Upper lobe of right lung (tissue), 1 donor: ENCODE data around the gene SUSD3. TPM values are rescaled to one million over a fixed set of nuclear protein-coding genes. Genes with fewer than 3 reads are reported as not detected.

Source experiments
- ATAC-seq: fragments of 200-7000 bp; cut with Tn5 transposase; one replicate; pipeline ENCODE4 v1.9.1; 2020; ENCODE audit warnings: mild to moderate bottlenecking, moderate library complexity
- DNase-seq: peaks from one replicate; pipeline ENCODE4 v3.0.0-alpha.2; 2020
- H3K27ac ChIP-seq: fragments of 200-600 bp; one replicate; pipeline ENCODE4 v1.8.0; 2022
- H3K27me3 ChIP-seq: fragments of 200-600 bp; one replicate; pipeline ENCODE4 v1.8.0; 2022; ENCODE audit warnings: mild to moderate bottlenecking
- H3K36me3 ChIP-seq: fragments of 200-600 bp; one replicate; pipeline ENCODE4 v1.8.0; 2022
- H3K4me1 ChIP-seq: fragments of 200-600 bp; one replicate; pipeline ENCODE4 v1.8.0; 2022
- H3K4me3 ChIP-seq: fragments of 200-600 bp; one replicate; pipeline ENCODE4 v1.8.0; 2022; ENCODE audit warnings: mild to moderate bottlenecking
- H3K9me3 ChIP-seq: fragments of 200-600 bp; one replicate; pipeline ENCODE4 v1.8.0; 2022
- intact Hi-C: fragments of 100-400 bp; cut with DNase I; formaldehyde crosslinking; loops from one replicate; pipeline ENCODE4 v1.11.0; 2022
- total RNA-seq: library from RNA; stranded (reverse); fragmentation: NEBNext Ultra II Directional; extraction: Animal tissue kit (Norgen Biotek cat#: 25700); gene quantifications from one replicate; pipeline ENCODE4 v1.2.1, GENCODE V29; 2021
- TF ChIP-seq, protein P1 (sequence below): fragments of 200-600 bp; IDR thresholded peaks from one replicate; pipeline ENCODE4 v1.8.0; 2022; ENCODE audit warnings: antibody characterized with exemption
- donor health status: DM: no; HTN: yes; CAD: no; lungs with severe emphysema.

Gene SUSD3
- total RNA-seq, 1 donor from 2014 or later, result 4.8 TPM

DNA sequence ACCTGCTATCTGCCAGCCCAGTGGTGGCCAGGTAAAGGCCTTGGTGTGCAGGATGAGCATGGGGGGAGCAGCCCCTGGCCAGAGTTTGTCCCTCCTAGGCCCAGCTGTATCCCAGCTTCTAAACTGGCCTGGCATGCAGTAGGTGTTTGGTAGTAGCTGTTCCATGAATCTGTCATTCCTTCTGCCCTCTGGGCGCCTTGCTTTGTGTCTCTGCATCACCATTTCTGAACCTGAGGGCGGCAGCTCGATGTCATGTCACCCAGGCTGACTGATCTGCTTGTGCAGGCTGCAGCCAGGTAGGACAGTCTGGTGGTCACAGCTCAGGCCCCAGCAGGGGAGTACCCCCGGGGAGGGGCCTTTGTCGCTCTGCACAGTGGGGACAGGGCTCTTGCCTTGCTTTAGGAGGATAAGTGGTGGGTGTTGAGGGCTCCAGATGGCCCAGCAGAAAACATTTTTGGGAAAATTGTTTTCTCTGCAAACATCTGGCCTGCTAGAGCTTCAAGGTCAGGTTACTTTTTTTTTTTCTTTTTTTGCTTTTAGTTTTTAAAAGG, 4.6 kb upstream of the SUSD3 start:
- Histone ChIP-seq H3K27me3 (no peaks in the 10 kb centered on the region), H3K4me1 (peaks cover 17% of the 10 kb centered on the region), H3K27ac (no peak overlapping the region), H3K36me3 (no peaks in the 10 kb centered on the region), H3K9me3 (no peaks in the 10 kb centered on the region), H3K4me3 (no peak overlapping the region)
- TF ChIP-seq, protein P1, sequence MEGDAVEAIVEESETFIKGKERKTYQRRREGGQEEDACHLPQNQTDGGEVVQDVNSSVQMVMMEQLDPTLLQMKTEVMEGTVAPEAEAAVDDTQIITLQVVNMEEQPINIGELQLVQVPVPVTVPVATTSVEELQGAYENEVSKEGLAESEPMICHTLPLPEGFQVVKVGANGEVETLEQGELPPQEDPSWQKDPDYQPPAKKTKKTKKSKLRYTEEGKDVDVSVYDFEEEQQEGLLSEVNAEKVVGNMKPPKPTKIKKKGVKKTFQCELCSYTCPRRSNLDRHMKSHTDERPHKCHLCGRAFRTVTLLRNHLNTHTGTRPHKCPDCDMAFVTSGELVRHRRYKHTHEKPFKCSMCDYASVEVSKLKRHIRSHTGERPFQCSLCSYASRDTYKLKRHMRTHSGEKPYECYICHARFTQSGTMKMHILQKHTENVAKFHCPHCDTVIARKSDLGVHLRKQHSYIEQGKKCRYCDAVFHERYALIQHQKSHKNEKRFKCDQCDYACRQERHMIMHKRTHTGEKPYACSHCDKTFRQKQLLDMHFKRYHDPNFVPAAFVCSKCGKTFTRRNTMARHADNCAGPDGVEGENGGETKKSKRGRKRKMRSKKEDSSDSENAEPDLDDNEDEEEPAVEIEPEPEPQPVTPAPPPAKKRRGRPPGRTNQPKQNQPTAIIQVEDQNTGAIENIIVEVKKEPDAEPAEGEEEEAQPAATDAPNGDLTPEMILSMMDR, result no peak
- ATAC-seq (no peak), DNase-seq (no peak)
- intact Hi-C loops, result no loop called here

DNA sequence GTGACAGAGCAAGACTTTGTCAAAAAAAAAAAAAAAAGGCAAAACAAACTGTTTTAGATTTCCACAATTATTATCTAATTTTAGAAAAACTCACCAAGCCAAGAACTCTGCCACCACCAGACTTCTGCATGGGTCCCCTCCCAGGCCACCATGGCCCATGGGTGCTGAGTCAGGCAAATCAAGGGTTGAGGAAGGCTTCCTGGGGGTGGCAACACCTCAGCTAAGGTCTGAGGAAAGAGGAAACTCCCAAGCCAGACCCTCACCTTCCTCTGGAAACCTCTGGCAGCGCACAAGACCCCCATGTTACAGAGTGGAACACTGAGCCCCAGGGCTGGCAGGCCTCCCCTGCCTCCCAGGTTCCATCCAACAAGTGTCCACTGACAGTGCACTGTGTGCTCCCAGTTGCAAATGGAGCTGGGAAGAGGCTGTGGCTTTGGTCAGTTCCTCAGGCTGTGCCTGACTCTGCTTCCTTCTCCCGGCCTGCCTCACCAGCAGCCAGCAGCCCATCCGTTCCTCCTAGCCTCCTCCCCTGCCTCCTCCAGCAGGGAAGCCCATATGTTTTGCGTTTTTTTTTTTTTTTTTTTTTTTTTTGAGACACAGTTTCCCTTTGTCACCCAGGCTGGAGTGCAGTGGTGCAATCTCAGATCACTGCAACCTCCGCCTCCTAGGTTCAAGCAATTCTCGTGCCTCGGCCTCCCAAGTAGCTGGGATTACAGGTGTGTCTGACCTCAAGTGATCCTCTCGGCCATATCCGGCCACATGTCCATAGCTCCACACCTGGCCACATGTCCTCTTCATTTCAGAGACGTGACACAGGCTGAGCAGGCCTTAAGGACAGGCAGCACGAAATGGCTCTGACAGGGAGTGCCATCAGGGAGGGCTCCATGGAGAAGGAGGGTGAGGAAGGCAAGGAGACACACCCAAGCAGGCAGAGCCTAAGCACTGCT, 3.5 kb upstream of the SUSD3 start:
- Histone ChIP-seq H3K4me1 (peaks cover 27% of the 10 kb centered on the region), H3K9me3 (no peaks in the 10 kb centered on the region), H3K27ac (no peak overlapping the region), H3K4me3 (no peak overlapping the region), H3K27me3 (no peaks in the 10 kb centered on the region), H3K36me3 (no peaks in the 10 kb centered on the region)
- intact Hi-C loops, result no loop called here
- ATAC-seq (no peak), DNase-seq (no peak)
- TF ChIP-seq, protein P1, result no peak

DNA sequence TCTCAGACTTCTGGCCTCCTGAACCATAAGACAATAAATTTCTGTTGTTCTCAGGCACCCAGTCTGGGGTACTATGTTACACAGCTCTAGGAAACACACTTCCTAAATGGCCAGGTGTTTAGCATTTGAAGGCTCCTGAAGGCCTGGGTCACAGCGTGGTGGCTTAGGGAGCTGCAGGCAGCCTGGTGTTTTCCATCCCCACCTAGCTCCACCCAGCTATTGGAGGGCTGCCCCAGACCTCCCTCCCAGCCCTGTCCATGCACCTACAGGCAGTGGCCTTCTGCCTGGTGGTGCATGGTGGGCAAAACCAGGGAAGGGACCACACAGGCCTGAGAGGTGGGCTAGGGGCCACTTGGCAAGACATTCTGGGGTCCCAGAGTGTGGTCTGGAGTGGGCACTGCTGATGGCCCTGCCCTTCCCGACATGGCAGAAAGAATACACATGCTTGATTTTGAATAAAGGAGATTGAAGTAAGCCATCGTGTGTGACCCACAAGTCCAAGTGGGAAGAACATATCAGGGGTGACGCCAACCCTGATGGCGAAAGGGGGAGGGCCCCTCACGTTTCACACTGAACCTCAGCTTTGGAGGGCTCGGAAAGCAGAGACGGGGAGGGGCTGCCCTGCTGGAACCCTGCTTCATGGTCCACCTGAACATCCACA, 1.3 kb upstream of the SUSD3 start:
- TF ChIP-seq, protein P1, result no peak
- Histone ChIP-seq H3K4me3 (no peak overlapping the region), H3K4me1 (peaks cover 37% of the 10 kb centered on the region), H3K27me3 (no peaks in the 10 kb centered on the region), H3K9me3 (no peaks in the 10 kb centered on the region), H3K27ac (no peak overlapping the region), H3K36me3 (no peaks in the 10 kb centered on the region)
- ATAC-seq (no peak), DNase-seq (no peak)
- intact Hi-C loops, result no loop called here

DNA sequence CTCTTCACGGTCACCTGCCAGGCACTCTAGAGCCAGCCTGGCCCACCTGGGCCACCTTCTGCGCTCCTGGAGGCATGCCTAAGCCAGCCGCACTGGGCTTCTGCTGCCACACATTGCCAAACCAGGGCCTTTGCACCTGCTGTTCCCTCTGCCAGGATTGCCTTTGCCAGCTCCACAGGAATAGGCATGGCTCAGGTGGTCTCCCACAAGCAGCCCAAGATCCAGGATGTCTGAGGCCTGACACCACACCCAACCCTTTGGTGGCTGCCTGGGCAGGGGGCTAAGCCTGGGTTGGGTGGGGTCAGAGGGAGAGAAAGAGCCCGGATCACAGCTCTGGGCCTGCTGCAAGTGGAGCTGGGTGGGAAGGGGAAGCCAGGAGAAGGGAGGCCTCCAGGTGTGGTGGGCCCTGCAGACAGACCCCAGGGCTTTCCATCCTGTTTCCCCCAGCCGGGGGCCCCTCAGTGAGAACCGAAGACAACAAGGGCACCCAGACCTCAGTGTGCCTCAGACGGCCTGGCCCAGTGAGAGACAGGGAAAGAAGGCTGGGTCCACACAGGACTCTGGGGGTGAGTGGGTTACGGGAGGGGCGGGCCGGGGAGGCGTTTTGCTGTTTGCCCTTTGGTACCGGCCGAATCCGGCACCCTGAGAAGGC, 672 bp upstream of the SUSD3 start:
- no peak for DNase-seq
- intact Hi-C loops, result no loop called here
- peaks cover 35% of the 10 kb centered on the region for H3K4me1 ChIP-seq
- H3K36me3 ChIP-seq, result no peaks in the 10 kb centered on the region
- no peaks in the 10 kb centered on the region for H3K27me3 ChIP-seq
- no peaks in the 10 kb centered on the region for H3K9me3 ChIP-seq
- H3K4me3 ChIP-seq, result no peak overlapping the region
- TF ChIP-seq, protein P1, result no peak
- ATAC-seq, result no peak
- H3K27ac ChIP-seq, result no peak overlapping the region

DNA sequence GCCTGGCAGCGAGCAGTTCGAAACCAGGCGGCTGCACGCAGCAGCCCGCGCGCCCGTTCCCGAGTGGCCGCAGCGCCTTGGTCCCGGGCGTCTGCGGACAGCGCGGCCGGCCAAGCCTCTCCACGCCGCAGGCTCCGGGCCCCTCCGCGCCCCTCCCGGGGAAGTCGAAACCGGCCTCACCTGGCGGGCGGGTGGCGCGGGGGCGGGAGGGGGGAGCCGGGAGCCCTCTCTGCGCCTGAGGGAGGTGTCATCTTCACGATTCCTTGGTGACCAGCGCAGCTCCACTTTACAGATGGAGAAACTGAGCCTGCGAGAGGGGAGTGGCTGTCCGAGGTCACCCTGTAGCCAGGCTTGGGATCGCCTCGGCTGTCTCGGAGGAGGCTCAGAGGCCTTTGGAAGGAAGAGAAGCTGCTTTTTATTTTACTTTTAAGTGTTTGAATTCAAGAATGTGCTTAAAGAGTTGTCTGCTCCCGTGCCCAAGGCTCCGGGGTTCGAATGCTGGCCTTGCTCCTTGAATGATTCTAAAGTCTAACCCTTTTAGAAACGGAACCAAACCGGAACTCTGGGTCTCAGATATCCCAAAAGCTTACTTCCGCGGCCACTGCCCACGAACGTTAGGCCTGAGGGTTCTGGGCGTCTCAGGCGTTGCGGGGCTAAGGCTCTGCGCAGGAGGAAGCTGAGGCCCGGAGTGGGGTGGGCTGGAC, 662 bp downstream of the SUSD3 start:
- Histone ChIP-seq H3K9me3 (no peaks in the 10 kb centered on the region), H3K36me3 (no peaks in the 10 kb centered on the region), H3K4me1 (peaks cover 29% of the 10 kb centered on the region), H3K27ac (peak overlapping the region; percentile 60), H3K27me3 (no peaks in the 10 kb centered on the region), H3K4me3 (peak overlapping the region; percentile 60)
- DNase-seq (no peak), ATAC-seq (peak; percentile 25)
- intact Hi-C loops, result no loop called here
- TF ChIP-seq, protein P1, result no peak
